ENCODE results near the gene BTF3L4.
A peak's percentile ranks its signal among the peaks of the same experiment; 100 is the strongest.
"Not testable (repeated sequence)": the region's sequence is repeated elsewhere in the genome, so short reads cannot be mapped to it uniquely, and the experiment has no call there.

BTF3L4 gene

GRCh38 chr1:52055866-52056162 lies 281 bp upstream of the BTF3L4 start:
- no peak for DNase-seq

DNA sequence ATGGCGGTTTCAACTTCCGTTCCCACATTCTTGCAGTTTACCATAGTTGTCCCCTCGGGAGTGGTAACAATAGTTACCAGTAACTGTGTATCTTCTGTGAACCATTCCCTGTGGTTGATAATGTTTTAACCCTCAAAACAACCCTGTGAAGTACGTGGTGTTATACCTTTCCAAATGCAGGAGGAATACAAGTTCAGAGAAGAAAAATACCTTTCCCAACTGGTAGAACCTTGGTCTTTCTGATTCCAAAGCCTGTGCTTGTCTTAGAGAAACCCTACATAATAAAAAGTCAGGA lies 789 bp downstream of the BTF3L4 start:
- DNase-seq = no peak

DNA sequence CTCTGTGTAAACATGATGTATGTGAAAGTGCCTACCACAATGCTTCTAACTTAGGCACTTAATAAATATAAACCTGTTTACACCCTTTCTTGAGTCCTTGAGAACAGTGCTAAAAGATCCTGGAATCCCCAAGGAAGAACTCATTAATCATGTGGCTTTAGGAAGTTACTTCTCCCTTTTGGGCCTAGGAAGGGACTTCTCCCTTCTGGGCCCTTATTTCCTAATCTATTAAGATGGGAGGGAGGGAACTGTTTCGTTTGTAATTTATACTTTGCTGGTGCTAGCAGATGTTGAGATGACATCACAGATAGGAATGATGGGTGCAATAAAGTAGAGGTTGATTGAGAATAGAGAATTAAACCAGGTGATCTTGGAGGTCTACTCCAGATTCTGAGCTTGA lies 1.2 kb downstream of the BTF3L4 start:
- DNase-seq = no peak

DNA sequence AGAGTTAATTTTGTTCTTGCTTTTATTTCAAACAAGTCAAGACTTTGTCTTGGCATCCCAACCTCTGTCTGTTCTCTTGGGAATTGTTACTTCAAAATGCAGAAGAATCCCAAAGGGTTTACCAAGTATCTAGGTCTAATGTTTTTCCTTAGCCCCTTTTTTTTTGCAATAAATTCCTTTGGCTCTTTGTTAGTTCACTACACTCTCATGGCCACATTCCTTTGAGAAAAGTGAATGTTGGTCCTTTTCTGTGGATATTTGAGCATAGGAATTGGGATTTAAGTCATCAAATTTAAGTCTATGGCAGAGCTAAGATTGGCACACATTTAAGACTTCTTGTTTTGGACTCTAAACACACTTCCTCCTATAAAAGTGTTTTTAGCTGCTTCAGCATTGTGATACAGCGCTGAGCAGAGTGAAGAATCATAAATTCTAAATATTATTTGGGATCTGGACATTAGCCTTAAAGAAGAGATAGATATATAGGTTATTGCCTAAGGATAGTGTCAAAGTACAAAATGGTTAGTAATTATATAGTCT lies 1.9 kb downstream of the BTF3L4 start:
- no peak for DNase-seq

- no peak for DNase-seq
Observed at GRCh38 chr1:52059321-52059720, 3.2 kb downstream of the BTF3L4 start.

GRCh38 chr1:52059888-52060287 lies 3.8 kb downstream of the BTF3L4 start:
- no peak for DNase-seq

GRCh38 chr1:52060822-52061221 lies 4.7 kb downstream of the BTF3L4 start:
- no peak for DNase-seq

- DNase-seq = no peak
Observed at GRCh38 chr1:52063192-52063591, 7.1 kb downstream of the BTF3L4 start.

- DNase-seq = no peak
Observed at GRCh38 chr1:52070704-52071103, 14.6 kb downstream of the BTF3L4 start.

- DNase-seq = no peak
Observed at GRCh38 chr1:52072291-52072690, 16.2 kb downstream of the BTF3L4 start.

DNA sequence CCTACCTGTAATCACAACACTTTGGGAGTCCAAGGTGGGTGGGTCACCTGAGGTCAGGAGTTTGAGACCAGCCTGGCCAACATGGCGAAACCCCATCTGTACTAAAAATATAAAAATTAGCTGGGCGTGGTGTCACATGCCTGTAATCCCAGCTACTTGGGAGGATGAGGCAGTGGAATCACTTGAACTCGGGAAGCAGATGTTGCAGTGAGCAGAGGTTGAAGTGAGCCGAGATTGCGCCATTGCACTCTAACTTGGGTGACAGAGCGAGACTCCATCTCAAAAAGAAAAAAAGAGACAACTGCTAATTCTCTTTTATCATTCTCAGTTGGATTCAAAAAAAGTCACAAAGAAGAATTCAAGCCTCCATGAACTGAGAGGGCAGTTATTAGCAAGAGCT lies 21.2 kb downstream of the BTF3L4 start:
- DNase-seq = not testable (repeated sequence)

- DNase-seq = no peak
Observed at GRCh38 chr1:52080014-52080415, 23.9 kb downstream of the BTF3L4 start.

DNA sequence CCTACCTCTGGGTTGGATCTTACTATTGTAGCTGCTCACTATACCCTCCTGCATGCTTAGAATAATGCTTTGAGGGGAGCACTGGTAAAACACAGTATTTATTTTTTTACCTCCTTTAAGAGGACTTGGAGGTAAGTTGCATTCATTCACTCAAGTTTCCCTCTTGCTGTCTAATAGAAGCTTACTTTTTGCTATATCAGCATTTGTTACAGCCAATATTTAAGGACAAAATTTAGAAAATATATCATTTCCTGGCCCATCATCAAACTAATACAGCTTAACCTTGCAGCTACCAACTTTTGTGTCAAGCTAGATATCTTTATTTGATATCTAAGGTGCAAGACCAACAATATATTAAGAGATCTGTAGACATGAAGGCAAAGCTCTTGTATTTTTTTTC lies 31.8 kb downstream of the BTF3L4 start:
- DNase-seq = not testable (repeated sequence)

DNA sequence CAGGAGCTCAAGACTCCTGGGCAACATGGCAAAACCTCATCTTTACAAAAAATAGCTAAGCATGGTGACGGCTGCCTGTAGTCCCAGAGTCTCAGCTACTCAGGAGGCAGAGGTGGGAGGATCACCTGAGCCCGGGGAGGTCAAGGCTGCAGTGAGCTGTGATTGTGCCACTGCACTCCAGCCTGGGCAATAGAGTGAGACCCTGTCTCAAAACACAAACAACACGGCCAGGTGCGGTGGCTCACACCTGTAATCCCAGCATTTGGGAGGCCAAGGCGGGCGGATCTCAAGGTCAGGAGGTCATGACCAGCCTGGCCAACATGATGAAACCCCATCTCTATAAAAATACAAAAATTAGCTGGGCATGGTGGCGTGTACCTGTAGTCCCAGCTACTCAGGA lies 38.2 kb downstream of the BTF3L4 start:
- not testable (repeated sequence) for DNase-seq

DNA sequence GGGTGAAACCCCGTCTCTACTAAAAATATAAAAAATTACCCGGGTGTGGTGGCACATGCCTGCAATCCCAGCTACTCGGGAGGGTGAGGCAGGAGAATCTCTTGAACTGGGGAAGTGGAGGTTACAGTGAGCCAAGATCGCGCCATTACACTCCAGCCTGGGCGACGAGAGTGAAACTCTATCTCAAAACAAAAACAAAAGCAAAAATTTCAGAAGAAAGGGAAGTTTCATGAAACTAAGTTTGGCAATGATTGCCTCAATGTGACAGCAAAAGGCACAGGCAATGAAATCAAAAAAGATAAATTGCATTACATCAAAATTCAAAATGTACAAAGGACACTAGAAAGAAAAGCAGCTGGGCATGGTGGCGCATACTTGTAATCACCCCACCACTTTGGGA lies 40.1 kb downstream of the BTF3L4 start:
- DNase-seq = no peak

- peak; percentile 47 to 52 for DNase-seq
Observed at GRCh38 chr1:52098139-52098871, 42.2 kb downstream of the BTF3L4 start.

- no peak for DNase-seq
Observed at GRCh38 chr1:52102336-52103013, 46.4 kb downstream of the BTF3L4 start.

DNA sequence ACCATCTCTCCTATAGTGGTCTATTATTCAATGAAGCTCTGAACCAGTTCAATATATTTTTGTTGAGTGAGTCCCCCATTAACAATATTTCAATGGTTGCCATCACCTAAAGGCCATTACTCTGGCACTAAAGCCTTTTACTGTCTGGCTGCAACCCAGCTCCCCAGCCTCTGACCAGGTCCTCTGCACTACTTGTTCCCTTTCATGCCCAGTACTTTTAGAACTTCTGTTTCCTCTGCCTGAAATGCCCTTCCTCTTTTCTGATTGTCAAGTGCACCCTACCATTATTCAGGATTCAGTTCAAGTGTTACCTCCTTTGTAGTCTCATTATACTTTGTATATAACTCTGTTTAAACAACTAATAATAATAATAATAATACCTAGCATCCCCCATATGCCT lies 55.4 kb downstream of the BTF3L4 start:
- no peak for DNase-seq

GRCh38 chr1:52112489-52112888 lies 56.4 kb downstream of the BTF3L4 start:
- no peak for DNase-seq

- DNase-seq = no peak
Observed at GRCh38 chr1:52119301-52120079, 63.4 kb downstream of the BTF3L4 start.

GRCh38 chr1:52122384-52122783 lies 66.3 kb downstream of the BTF3L4 start:
- no peak for DNase-seq

DNA sequence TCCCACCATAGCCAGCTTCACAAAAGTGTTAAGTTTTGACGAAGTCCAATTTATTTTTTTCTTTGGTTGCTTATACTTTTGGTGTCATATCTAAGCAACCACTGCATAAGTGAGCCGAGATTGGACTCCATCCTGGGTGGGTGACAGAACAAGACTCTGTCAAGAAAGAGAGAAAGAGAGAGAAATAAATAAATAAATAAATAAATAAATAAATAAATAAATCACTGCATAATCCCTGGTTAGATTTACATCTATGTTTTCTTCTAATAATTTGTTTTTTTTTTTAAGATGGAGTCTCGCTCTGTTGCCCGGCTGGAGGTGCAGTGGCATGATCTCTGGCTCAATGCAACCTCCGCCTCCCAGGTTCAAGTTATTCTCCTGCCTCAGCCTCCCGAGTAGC lies 67.5 kb downstream of the BTF3L4 start:
- DNase-seq = no peak

GRCh38 chr1:52125736-52126359 lies 69.8 kb downstream of the BTF3L4 start:
- no peak for DNase-seq
